Erythroblast (primary cell): Measurements from ENCODE around the gene MACROD2.
A peak's percentile ranks its signal among the peaks of the same experiment; 100 is the strongest.

ENCODE experiments used
- DNase-seq, 2 experiments: peaks; one replicate each; lab custom pipeline; 2025; lab: John Stamatoyannopoulos, UW
- GATA1 ChIP-seq: IDR thresholded peaks from 2 replicates; pipeline ENCODE4 v1.6.1; 2011; ENCODE audit warnings: low read depth, mild to moderate bottlenecking, control low read depth, low read length, moderate library complexity
- POLR2A ChIP-seq: IDR thresholded peaks from 2 replicates; pipeline ENCODE4 v1.6.1; 2011; ENCODE audit warnings: mild to moderate bottlenecking, low read length

Gene MACROD2

DNA sequence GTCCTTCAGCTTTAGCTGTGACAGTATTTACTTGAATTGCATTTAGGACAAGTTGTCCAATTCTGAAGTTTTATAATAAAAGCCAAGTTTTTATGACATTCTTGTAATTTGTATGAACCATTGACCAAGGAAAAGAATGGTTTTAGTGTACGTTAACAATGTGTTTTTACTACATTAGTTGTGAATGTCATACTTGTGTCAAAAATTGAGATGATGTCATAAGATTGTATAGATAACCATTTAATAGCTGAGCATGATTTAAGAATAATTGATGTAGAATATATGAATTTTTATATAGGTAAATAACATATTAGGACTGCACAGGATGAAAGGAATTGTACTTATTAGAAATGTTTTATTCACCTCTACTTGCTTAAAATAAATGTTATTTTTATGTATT is 102.9 kb downstream of the MACROD2 start:
- no peak for DNase-seq
- no peak for TF ChIP-seq POLR2A
- no peak for TF ChIP-seq GATA1

DNA sequence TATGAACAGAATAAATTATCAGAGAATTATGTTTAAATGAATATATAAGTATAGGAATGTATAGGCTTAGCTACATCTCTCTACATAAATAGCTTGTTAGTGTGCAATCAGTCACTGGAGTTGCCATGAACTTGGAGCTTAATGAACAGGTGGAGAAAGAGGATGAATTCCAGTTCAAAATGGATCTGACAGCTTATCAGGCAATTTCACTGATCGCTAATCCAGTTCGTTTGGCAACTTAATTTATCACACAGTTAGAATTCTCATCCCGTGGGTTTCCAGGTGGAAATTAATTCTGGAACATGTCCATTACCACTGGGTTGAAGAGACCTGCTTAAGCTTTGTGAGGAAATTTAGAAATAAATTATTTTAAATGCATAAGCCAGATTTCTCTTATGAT is 118.1 kb downstream of the MACROD2 start:
- DNase-seq, result no peak
- TF ChIP-seq POLR2A (no peak), GATA1 (no peak)

- TF ChIP-seq POLR2A (no peak), GATA1 (no peak)
- no peak for DNase-seq
Observed at GRCh38 chr20:14114065-14114704, 118.9 kb downstream of the MACROD2 start.

DNA sequence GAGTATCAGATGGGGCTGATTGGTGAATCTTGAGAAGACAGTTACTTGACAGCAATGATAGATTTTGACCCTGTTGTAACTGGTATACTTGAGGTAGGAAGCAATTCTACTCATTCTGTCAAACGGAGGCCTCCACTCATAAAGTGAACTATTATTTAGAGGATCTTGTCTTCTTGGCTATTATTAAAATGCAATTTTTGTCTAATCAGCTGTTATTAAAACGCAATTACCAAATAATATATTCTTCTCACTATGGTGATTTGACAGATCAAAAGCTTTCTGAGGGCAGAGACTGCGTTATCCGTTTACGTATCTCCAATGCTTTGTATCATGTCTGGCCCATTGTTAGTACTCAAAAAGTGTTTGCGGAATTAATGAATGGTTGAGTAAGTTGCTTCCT is 120.7 kb downstream of the MACROD2 start:
- TF ChIP-seq POLR2A (no peak), GATA1 (no peak)
- DNase-seq, result no peak

DNA sequence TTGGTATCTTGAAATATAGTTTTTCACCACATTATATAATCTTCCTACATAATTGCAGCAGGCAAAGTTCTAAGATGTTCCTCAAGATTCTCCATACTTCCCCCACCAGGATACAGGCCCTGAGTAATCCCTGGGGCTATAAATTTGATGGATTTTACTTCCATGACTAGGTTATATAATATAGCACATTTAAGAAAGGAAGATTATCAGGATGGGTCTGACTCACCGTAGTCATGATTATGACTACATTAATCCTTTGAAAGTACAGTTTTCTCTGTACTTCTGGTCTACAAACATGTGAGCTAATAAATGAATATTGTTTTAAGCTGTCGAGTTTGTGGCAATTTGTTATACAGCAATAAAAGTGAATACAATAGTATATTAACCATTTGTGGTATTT is 122.5 kb downstream of the MACROD2 start:
- TF ChIP-seq GATA1, result no peak
- TF ChIP-seq POLR2A, result no peak

DNA sequence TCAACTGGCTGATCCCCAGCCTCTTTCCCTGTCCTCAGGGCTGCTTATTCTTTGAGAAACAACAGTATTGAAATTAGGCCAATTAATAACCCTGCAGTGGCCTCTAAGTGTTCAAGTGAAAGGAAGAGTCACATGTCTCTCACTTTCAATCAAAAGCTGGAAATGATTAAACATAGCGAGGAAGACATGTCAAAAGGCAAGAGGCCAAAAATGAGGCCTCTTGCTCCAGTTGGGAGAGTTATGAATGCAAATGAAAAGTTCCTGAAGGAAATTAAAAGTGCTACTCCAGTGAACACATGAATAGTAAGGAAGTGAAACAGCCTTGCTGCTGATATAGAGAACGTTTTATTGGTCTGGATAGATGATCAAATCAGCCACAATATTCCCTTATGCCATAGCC is 131.5 kb downstream of the MACROD2 start:
- no peak for DNase-seq
- TF ChIP-seq POLR2A (no peak), GATA1 (no peak)

More for the DNA sequence above, 122.5 kb downstream of the MACROD2 start:
- no peak for DNase-seq

GRCh38 chr20:14127514-14128223 is 132.4 kb downstream of the MACROD2 start:
- TF ChIP-seq POLR2A, result no peak
- no peak for TF ChIP-seq GATA1
- no peak for DNase-seq

DNA sequence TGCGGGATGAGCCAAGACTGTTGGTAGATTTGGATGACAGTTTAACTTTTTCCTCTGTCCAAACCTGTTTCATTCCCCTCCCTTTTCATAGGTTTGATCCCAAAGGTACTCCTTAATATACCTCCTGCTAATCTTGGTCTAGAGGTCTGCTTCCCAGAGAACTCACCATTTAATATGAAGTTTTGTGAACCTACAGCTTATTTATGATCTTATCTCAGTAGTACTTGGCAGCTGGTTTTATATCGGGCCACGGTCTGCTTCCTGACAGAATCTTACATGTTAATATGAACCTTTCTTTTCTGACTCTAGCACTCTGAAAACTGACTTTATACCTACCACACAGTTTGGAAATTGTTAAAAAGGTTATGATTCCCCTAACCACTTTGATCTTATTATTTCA is 138.7 kb downstream of the MACROD2 start:
- DNase-seq, result no peak
- TF ChIP-seq GATA1 (no peak), POLR2A (no peak)

DNA sequence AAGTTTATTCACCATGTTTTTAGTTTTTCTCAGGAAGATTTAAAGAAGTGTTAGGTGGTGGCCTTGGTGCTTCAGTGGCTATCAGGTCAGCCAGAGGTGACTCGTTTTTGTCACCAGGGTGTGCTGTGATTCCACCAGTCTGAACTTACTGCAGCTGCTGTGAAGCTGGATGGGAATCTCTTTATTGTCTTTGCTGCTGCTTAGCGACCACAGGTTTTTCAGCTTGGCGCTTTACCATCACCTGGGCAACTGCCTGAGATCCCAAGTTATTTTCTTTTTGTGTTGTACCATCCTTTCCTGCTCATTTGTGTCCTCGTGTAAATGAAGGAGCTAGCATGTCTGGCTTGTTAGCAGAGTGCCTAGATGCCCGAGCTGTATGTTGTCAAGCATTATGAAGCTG is 146.9 kb downstream of the MACROD2 start:
- TF ChIP-seq POLR2A, result no peak
- TF ChIP-seq GATA1, result no peak
- peak; percentile 0 to 1 for DNase-seq

GRCh38 chr20:14142964-14143627 is 147.8 kb downstream of the MACROD2 start:
- no peak for DNase-seq
- TF ChIP-seq POLR2A (no peak), GATA1 (no peak)

DNA sequence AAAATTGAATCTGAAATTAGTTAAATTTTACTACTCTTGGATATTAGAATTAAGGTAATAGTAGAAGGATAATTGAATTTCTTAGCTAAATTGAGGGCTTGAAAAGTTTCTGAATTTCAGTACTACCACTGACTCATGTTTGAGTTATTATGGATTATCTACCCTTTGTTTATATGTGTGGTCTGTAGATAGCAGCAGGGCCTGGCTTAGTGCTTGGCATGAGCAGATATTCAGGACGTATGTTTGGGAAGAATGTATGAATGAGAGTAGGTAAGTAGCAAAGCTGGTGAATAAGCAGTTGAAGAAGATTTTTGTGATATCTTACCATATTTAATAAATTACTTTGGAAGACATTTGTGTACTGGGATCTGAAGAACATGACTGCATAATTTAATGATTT is 152.7 kb downstream of the MACROD2 start:
- no peak for DNase-seq
- TF ChIP-seq POLR2A (no peak), GATA1 (no peak)

DNA sequence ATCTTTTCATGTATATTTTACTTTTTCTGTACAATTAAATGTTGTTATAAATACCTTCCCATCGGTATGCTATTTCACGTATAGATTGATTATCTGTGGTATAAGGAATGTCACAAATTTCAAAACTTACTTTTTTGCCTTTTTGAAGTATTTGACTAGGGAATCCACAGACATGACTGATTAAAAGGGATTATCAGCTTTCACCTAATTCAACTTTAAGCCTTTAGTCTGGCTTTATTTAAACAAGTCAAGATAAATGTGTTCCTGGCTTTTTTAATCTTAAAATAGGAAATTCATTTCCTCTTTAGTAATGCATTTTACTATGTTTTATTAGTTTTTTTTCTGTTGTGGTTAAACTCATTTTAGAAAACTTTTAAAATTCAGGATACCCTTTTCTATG is 160.0 kb downstream of the MACROD2 start:
- TF ChIP-seq GATA1 (no peak), POLR2A (no peak)
- no peak for DNase-seq

- DNase-seq, result no peak
- no peak for TF ChIP-seq POLR2A
- no peak for TF ChIP-seq GATA1
Observed at GRCh38 chr20:14178528-14178927, 183.2 kb downstream of the MACROD2 start.

DNA sequence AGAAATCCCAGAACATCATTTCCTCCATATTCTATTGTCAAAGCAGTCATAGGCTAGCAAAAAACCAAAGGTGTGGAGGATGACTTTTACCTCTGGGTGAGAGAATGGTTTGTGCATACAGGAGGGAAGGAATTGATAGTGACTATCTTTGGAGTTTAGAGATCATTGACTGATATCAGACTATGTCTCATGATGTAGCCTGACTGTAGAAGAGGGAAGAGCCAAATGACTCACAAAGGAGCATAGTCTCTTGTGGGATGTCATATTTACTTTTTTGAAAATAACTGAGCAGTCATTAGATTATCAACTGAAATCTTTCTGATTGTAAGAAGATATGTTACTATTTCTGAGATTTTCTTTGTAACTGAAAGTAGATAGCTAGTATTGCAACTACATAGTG is 183.6 kb downstream of the MACROD2 start:
- DNase-seq, result no peak
- TF ChIP-seq POLR2A (no peak), GATA1 (no peak)

DNA sequence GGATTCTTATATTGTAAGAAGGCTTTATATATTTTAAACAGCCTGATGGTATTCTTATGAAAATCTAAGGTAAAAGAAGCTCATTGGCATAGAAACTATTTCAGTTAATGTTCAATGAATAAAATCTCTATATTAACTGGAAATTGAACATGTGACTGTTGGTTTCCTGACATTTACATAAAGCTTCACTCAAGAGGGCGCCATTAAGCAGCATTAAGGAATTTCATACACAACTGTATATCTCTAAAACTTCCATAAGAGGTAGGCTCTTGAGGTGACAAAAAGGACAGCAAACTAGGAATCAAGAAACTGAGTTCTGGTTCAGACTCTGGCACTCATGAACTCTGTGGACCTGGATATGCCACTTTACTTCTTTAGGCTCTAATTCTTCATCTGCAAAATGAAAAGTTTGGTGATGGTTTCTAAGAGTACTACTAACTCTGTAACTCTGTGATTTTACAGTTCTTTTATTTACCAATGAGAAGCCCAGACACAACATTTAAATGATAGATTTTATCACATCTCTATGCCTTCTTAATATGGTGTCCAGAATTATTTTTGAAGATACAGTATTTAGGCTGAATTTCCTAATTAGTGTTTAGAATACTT is 194.6 kb downstream of the MACROD2 start:
- TF ChIP-seq GATA1 (no peak), POLR2A (no peak)
- DNase-seq, result peak in 1 of 2 experiments; percentile 1

DNA sequence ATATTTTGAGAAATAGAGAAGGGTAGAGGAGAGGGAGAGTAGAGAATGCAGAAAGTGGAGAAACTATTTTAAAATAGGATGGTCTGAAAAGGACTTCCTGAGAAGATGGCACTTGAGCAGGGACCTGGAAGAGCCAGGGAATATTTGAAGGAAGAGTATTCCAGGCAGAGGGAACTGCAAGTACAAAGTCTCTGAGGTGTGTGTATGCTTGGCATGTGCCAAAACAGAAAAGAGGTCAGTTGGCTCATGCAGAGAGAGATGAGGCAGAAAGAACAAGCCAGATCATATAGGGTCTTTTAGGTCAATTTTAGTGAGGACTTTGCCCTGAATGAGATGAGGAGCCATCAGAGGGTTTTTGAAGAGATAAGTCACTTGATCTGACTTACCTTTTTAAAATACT is 196.2 kb downstream of the MACROD2 start:
- DNase-seq, result no peak
- no peak for TF ChIP-seq GATA1
- no peak for TF ChIP-seq POLR2A
